Transverse colon (tissue), 3 donors: ENCODE results near the gene TRAPPC2.

Experiments
- POLR2A ChIP-seq: fragments of 450-650 bp; IDR thresholded peaks from one replicate; pipeline ENCODE4 v1.6.1; 2016; ENCODE audit warnings: antibody characterized with exemption, mild to moderate bottlenecking, moderate library complexity
- TF ChIP-seq, protein P1 (sequence below), 5 experiments: fragments of 200-600 bp in 3 of 5; fragments of 450-650 bp in 2 of 5; sonication (generic) in 3 of 5; IDR thresholded peaks; 1 replicate in 2 of 5; 2 replicates in 3 of 5; pipeline ENCODE4 v1.5.1; 2016 to 2017; ENCODE audit warnings: antibody characterized with exemption in 5 of 5, inconsistent platforms in 3 of 5, mild to moderate bottlenecking in 2 of 5, moderate library complexity in 1 of 5

- TF ChIP-seq, protein P1, sequence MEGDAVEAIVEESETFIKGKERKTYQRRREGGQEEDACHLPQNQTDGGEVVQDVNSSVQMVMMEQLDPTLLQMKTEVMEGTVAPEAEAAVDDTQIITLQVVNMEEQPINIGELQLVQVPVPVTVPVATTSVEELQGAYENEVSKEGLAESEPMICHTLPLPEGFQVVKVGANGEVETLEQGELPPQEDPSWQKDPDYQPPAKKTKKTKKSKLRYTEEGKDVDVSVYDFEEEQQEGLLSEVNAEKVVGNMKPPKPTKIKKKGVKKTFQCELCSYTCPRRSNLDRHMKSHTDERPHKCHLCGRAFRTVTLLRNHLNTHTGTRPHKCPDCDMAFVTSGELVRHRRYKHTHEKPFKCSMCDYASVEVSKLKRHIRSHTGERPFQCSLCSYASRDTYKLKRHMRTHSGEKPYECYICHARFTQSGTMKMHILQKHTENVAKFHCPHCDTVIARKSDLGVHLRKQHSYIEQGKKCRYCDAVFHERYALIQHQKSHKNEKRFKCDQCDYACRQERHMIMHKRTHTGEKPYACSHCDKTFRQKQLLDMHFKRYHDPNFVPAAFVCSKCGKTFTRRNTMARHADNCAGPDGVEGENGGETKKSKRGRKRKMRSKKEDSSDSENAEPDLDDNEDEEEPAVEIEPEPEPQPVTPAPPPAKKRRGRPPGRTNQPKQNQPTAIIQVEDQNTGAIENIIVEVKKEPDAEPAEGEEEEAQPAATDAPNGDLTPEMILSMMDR (IDR thresholded peaks at IDR 0.05) = no peak
- TF ChIP-seq POLR2A = no peak
These were observed 65.1 kb downstream of the TRAPPC2 start for GRCh38 chrX:13669246-13669737.
